Limb (tissue), 2 donors: ENCODE measurements around the gene FARP2.
A peak's percentile ranks its signal among the peaks of the same experiment; 100 is the strongest.
"Not testable (repeated sequence)": the region's sequence is repeated elsewhere in the genome, so short reads cannot be mapped to it uniquely, and the experiment has no call there.

Experiments used
- DNase-seq, 2 donors: peaks; one replicate each; pipeline ENCODE4 v3.0.0-alpha.2; 2016; ENCODE audit errors: extremely low spot score in 2 of 2

The FARP2 gene

DNA sequence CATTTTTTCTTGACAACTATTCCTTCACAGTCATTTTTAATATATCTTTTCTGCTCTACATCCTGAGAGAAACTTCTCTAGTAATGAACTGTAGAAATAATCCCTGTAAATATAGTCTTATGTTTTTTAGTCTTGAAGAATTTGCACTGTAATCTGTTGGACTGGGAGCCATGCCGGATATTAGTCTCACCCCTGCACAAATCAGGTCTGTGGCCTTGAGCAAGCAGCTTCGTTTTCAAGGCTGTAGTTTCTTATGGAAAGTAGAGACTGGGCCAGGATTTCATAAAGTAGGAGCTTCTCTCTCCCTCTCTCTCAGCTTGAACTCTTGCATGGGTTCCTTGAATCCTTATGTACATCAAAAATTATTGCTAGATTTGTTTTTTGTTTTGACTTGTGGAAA lies 8.7 kb downstream of the FARP2 start:
- no peak for DNase-seq

DNA sequence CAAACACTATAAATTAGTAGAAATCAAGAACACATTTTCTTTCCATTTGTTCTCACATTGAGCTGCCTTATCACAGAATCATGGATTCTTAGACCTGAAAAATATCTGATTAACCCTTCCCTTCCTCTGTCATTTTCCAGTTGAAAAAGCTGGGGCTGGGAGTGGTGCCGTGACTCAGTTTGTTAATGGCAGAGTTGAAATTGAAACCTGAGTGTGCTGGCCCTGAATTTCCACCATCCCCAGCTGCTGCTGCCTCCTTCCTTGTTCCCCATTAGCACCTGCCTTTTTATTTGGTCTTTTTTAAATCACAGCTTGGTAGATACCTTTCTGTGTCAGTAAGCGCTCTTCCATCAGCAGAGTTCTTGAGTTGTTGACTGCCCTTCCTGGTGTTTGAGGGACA lies 10.6 kb downstream of the FARP2 start:
- DNase-seq: no peak

GRCh38 chr2:241368643-241369042 lies 12.6 kb downstream of the FARP2 start:
- DNase-seq: no peak

GRCh38 chr2:241372361-241372992 lies 16.4 kb downstream of the FARP2 start:
- peak in 1 of 2 donors; percentile 53 for DNase-seq

GRCh38 chr2:241373446-241373845 lies 17.4 kb downstream of the FARP2 start:
- DNase-seq: no peak

DNA sequence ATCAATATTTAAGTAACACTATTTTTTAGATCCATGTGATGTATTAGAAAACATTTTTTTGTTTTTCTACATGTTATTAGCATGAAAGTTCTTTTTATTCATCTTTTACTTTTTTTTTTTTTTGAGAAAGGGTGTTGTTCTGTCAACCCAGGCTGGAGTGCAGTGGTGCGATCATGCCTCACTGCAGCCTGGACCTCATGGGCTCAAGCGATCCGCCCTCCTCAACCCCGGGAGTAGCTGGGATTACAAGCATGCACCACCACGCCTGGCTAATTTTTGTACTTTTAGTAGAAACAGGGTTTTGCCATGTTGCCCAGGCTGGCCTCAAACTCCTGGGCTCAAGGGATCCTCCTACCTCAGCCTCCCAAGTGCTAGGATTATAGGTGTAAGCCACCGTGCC lies 17.8 kb downstream of the FARP2 start:
- not testable (repeated sequence) for DNase-seq

- DNase-seq: no peak
Measured at GRCh38 chr2:241375300-241375699, 19.2 kb downstream of the FARP2 start.

GRCh38 chr2:241376808-241377207 lies 20.7 kb downstream of the FARP2 start:
- no peak for DNase-seq

DNA sequence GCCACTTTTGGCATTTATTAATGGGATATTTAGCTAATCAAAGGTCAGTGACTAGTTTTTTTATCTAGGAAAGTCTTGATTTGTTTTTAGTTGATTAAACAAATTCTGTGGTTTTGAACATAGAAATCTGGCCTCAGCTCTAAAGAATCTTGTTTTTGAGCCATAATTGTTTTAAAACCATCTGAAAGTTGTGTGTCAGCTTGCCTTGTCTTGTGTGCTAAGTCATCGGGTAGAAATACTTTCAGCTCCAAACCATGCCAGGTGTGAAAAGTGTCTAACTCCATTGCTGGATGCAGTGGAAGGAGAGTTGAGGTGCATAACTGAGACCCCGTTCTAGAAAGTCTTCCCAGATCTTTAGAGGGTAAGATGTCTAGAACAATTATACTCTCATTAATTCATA lies 22.7 kb downstream of the FARP2 start:
- DNase-seq: no peak

DNA sequence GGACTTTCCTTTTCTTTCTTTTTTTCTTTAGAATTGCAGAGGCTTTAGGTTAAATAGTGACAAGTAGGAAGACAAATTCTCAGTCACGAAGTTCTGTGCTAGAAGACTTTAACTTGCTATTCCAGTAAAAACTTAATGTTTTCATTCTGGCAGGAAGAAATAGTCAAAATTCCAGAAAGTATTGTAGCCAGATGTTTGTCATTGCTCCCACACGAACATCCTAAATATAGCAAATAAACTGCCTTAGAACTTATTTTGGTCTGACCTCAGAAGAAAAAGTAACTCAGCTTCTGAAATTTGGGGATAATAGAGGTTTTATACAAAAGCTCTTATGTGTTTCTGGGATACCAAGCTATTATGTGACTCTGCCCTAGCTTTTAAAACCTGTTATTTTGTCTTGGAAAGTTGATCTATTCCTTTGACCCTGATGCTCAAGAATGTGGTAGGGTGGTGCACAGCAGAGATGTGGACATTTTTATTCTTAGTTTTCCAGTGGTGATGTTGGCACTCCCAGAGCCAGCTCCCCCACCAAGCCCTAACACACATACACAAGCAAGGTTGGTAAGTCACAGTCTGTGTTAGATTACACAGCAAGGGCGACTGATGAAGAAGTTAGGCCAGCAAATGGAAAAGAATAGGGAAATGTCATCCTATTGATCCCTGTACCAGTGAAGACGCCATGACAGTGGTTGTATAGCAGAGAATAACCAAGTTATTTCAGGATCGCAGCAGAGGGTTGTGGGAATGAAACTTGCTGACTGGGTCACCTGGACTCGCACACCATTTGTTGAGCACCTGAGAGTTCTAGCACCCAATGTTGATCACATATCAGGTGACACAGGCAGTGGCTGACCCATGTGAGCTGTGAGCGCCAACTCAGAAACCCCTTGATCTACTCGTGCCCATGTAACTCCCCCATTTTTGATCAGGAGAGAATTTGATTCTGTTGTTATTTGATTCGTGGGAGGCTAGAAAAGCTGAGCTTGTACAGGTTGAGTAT lies 23.7 kb downstream of the FARP2 start:
- DNase-seq: peak in 1 of 2 donors; percentile 58

DNA sequence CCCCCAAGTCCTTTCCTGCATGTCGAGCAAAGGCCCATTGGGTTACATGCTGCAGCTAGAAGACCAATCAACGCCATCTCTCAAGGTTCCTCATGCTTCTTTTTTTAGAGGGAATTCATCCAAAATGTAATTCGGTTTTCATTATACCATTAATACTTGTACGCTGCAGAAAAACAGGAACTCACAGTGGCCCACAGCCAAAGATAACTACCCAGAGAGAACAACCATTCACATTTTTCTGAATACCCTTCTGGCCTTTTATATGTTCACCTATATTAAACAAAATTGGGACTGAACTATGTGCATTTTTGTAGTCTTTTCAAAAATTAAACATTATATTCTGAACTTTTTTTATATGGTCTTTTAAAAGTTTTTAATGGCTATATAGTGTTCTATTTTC lies 25.8 kb downstream of the FARP2 start:
- no peak for DNase-seq

GRCh38 chr2:241385450-241385849 lies 29.4 kb downstream of the FARP2 start:
- not testable (repeated sequence) for DNase-seq

- peak; percentile 47 to 50 for DNase-seq
Measured at GRCh38 chr2:241386519-241386918, 30.4 kb downstream of the FARP2 start.

GRCh38 chr2:241389697-241390096 lies 33.6 kb downstream of the FARP2 start:
- DNase-seq: no peak

GRCh38 chr2:241390301-241391206 lies 34.5 kb downstream of the FARP2 start:
- DNase-seq: no peak

GRCh38 chr2:241391892-241392665 lies 36.0 kb downstream of the FARP2 start:
- DNase-seq: no peak

- not testable (repeated sequence) for DNase-seq
Measured at GRCh38 chr2:241392753-241393152, 36.7 kb downstream of the FARP2 start.

DNA sequence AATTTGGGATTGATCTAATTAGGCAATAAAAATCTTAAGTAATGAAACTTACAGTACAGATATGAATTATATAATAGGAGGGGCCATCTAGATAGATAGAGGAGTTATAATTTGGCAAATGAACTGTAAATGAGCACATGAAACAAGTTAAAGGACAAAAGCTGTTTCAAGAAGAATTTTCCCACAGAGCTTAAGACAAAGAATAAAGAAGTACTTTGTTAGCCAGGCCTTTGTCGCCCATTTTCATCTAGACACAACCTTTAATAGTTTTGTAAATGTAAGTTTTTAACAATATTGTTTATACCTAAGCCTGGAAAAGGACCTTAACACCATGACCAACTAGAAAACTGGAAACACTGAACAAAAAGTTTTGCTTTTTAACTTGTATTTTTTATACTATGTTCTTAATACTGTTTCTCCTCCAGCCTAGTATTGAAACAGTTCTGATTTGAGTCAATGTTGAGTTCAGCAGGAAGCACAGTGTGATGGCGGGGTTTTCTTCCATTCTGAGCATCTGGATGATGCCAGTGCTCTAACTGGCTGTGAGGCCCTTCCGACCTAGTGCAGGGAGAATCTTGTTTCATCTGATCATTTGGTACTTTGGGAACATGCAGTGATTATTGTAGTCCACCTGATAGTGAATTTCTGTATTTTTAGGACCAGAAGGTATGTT lies 37.6 kb downstream of the FARP2 start:
- DNase-seq: no peak

GRCh38 chr2:241396809-241397208 lies 40.7 kb downstream of the FARP2 start:
- not testable (repeated sequence) for DNase-seq
